Activated CD4-positive, CD25-positive, alpha-beta regulatory T cell treated with anti-CD3 and anti-CD28 coated beads, Interleukin-2, amount 50 U/mL, for 72 hours (primary cell): ENCODE data around the gene CDH13.

Experiments used
- DNase-seq: peaks from one replicate; pipeline ENCODE4 v3.0.0; 2021

CDH13 gene

GRCh38 chr16:82751020-82751419, 124.3 kb downstream of the CDH13 start:
- DNase-seq, result no peak

DNA sequence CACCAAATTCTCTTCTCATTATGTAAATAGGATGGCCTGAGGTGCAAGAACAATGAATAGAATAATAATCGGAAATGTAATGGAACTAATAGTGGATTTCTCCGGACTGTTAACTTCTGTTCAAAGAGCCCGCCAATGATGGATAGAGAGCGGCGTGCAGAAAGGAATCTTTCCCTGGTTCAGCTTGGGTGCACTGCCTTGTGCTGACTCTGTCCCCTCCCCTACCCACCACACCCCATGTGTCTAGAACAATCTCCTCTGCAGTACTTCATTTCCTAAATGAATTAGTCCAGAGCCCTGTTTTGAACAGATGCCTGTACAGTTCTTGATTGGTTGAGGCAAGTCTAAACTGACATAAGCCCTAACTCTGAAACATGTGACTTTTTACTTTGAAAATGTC, 125.4 kb downstream of the CDH13 start:
- DNase-seq, result no peak

DNA sequence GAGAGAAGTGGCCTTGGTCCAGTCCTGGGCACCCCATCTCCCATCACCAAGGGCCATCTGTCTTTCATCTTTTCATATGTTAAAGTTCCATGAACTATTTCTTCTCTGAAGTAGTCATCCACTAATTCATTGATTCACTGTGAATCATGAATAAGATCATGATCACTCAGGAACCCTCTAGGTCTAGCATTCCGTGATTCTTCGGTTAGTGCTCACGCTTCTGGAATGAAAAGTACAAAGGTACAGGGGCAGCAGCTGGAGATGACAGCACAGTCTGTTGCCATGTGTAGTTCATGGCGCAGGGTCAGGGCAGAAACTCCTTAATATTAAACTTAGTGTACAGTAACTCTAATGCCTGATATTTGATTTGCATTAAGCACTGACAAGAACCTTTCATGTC, 127.1 kb downstream of the CDH13 start:
- DNase-seq, result no peak

DNA sequence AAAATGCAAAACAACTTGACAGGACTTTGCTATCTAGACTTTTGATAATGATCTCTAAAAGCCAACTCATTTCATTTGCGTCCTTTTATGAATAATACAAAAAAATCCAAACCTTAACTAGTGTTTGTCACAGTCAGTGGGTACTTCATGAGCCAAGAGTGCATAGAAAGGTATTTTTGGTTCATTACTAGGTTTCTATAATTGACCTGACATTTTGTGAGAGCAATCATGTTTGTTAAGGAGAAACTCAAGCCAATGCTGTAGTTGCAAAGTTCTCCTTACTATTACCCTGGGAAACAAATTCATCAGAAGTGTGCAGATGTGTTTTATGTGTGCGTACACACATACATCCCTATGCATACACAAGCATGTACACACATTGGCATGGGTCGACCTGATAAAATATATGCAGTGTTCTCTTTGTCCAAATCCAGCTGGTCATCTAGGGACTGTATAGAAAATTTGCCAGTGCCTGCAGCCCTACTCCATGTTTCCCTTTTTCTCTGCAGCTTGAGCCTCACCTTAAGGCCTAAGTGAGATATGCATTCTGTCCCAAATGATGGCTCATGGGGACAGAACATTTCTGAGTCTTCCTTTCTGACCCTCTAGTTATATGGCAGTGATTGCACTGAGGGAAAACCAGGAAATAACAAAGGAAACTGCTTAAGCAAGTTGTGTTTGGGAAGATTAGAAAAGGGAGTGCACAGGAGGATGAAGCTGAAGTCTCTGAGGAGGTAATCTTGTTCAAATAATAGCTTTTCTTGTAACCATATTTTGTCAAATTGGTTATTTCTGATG, 128.1 kb downstream of the CDH13 start:
- DNase-seq, result no peak

DNA sequence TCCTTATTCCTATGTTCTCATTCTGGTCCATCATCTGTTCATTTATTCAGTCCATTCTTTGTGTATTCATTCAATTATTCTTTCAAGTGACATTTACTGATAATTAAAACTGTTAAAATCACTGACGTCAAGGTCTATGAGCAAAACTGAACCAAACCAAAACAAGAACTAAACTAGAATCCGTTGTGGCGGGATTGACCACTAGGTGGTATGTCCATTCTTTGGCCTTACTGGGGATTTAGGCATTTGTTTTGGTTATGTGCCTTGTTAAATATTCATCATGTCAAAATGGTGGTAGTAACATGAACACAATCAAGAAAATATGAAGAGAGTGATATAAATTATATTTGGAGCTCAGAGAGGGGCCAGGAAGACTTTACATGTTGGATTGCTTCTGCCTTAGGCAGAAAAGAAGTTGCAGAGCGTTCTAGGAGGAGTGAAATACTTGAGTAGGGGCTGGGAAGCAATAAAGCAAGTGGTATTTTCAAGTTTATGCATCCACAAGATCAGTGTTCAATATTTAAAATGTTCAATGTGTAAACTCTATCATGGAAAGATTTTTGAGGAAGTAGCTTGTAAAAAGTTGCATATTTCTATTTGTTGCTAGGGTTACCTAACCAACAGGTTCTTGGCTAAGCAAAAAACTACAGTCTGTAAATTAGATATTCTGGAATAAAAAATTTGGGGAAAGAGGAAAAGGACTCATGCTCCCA, 129.0 kb downstream of the CDH13 start:
- DNase-seq, result no peak

DNA sequence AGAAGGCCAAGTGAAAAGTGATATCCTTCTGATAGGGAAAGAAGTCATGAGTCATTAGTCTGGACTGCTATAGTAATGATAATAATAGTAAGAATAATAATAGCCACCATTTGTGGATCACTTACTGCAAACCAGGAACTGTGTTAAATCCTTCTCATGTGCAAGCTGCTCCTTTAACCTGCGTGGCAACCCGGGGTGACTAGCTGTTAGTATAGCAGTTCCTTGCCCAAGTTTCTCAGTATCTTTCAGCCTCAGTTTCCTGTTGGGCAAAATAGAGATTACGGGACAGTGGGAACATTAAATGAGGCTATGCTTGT, 129.5 kb downstream of the CDH13 start:
- DNase-seq, result no peak

GRCh38 chr16:82758406-82758805, 131.6 kb downstream of the CDH13 start:
- DNase-seq, result no peak

GRCh38 chr16:82758904-82759303, 132.1 kb downstream of the CDH13 start:
- no peak for DNase-seq

DNA sequence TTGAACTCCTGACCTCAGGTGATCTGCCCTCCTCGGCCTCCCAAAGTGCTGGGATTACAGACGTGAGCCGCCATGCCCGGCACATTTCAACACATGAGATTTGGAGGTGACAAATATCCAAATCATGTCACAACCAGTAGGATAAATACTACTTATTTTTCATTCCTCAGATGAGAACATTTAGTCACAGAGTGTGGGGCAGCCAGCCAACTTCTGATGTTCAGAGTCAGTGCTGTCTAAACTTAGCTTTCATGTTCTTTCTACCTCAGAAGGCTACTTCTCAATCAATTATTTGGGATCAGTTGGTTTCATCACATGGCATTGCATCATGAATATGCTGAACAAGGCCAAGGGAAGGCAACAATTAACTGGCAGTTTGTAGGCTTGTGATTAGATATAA, 134.5 kb downstream of the CDH13 start:
- DNase-seq, result no peak

DNA sequence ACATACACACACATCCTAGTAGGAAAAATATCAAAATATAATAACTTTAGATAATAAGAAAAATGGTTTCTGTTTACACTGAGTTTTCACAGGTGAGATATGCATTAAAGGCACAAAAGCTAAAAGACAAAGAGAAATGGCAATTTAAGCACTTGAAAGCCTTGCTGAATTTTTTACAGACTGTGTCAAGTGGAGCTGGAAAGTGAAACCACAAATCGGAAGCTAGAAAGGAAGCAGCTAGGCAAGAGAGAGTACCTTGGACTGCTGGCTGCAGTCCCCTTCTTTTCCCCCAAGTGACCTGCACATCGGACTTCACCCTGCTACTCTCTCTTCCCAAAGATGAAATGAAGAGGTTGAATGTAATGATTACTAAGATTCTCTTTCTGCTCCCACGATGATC, 135.1 kb downstream of the CDH13 start:
- no peak for DNase-seq

DNA sequence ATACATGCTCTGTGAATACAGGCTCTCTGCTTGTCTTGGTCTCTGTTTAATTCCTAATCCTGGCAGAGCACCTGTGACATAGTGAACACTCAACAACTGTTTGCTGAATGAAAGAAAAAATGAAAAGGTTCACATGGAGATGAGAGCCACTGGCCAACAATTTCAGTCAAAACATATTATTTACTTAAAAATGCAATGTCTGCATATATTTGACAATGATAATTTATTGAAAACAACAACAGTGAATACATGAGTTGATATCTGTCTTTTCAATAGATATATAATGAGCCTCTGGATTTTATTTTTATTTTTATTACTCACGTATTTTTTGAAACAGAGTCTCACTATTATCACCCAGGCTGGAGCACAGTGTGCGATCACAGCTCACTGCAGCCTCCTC, 136.6 kb downstream of the CDH13 start:
- DNase-seq, result no peak

DNA sequence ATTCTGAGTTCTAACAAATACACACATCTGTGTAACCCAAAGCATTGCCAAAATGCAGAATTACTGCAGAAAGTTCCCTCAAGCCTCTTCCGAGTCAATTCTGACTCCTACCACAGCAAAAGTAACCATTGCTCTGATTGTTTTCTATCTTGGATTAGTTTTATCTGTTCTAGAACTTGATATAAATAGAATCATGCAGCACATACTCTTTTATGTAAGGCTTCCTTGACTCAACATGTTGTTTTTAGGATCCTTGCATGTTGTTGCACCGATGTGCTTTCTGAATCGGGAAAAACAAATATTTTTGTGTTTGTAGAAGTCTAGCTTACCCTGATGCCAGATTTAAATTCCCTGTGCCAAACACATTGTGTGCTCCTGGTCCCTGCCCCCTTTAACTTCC, 140.4 kb downstream of the CDH13 start:
- DNase-seq, result no peak

DNA sequence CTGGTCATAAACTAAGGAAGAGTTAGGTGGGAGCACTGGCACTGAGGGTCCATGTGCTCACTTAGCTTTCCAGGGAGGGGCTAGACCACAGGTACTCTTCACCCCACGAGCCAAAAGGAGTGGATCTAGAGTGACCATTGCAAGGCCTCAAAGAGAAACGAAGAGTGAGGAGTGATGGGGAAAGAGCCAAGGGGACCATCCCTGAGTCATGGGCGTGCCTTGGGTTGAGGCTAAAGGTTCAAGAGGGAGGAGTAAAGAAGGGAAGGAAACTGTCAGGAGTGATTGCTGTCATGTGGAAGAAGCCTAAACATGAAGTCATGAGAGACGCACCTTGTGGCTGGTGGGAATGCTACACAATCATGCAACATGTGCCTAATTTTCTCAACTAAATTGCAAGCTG, 141.0 kb downstream of the CDH13 start:
- DNase-seq, result no peak

DNA sequence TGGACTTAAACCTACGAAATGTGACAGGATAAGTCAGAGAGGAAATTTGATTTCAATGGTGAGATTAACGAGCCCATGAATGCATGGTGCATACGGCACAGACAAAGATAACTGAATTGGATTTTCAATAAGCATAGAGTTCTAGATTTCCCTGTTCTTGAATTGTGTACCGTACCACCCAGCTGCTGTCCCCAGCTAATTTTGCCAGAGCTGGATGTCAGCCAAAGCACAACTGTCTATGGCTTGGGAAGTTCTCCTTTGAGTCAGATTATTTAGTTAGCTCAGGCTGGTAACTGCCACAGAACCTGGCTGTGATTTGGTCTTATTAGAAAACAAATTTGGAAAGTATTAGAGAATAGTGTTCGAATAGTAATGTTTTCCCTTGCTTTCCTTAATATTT, 143.1 kb downstream of the CDH13 start:
- no peak for DNase-seq

- no peak for DNase-seq
Observed at GRCh38 chr16:82772215-82772614, 145.4 kb downstream of the CDH13 start.

DNA sequence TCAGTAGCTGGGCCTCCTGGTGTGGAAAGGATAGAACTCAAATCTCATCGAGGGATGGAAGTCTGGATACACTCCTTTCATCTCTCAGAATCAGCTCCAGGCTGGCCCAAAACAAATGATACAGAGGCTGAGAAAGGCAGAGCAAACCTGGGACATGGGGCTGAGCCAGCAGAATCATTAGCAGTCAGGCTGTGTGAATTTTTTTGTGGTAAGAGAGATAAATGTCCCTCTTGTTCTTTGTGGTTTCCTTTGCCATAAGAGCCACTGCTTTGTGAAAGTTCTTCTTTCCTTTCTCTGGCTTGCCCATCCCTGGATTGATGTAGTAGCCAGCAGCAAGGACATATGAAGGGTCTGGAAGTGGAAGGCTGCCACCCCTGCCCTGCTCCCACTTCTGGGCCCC, 146.2 kb downstream of the CDH13 start:
- DNase-seq, result no peak

GRCh38 chr16:82776470-82777146, 149.8 kb downstream of the CDH13 start:
- DNase-seq, result no peak

DNA sequence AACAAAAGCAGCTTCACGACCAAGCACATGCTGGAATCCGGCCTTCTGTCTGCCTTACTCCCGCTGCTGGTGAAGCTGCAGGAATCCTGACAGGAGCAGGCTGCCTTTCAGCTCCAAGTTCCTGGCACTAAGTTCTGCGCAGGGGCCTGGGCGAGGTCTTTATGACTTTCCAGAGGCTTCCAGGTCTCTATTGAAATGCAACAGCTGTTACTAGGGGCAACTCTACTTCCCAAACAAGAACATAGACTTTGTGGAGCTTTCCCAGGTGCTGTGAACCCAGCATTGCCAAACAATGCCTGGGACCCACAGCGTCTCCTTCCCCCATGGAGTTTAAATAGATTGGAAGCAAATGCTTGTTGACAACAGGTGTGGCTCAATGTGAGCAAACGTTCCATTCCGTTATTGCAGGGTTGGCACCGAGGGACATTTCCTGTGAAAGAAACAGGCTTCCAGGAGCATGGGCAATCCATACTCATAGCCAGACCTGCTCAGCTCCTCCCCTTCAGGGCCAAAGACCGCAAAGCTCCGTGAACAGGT, 156.0 kb downstream of the CDH13 start:
- DNase-seq, result no peak

- DNase-seq, result no peak
Observed at GRCh38 chr16:82783933-82784572, 157.3 kb downstream of the CDH13 start.

DNA sequence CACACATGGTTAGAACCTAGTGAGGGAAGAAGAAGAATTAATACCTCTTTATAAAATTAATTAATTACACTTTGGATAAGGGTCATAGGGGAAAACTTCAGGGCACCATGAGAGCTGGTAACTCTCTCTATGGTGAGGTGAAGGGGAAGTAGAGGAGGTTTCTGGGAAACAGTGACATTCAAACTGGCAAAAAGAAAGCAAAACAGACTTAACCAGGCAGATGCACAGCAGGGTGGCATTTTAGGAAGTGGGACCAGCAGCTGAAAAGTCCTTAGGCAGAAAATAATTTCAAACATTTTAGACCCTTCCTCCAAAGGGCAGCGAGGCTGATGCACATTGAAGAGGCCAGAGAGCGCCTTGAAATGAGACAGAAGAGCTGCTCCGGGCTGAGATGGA, 157.8 kb downstream of the CDH13 start:
- DNase-seq, result no peak

GRCh38 chr16:82788225-82788624, 161.5 kb downstream of the CDH13 start:
- no peak for DNase-seq

- no peak for DNase-seq
Observed at GRCh38 chr16:82788919-82789318, 162.2 kb downstream of the CDH13 start.

GRCh38 chr16:82792693-82793092, 165.9 kb downstream of the CDH13 start:
- DNase-seq, result no peak
